Ovary (tissue), 9 donors: ENCODE data around the gene PCYOX1L. TPM values are rescaled to one million over a fixed set of nuclear protein-coding genes. Genes with fewer than 3 reads are reported as not detected.

Source experiments
- DNase-seq, 5 donors: peaks; one replicate each; pipeline ENCODE4 v3.0.0-alpha.2; 2019 to 2020
- H3K27ac ChIP-seq, 2 donors: fragments of 200-600 bp; one replicate each; pipeline versions ENCODE4 v1.5.1 to v1.8.0; 2019 to 2022
- H3K27me3 ChIP-seq: fragments of 200-600 bp; one replicate; pipeline ENCODE4 v1.8.0; 2022
- H3K36me3 ChIP-seq: fragments of 200-600 bp; sonication (generic); one replicate; pipeline ENCODE4 v1.5.1; 2019
- H3K4me1 ChIP-seq: one replicate; pipeline ENCODE4 v1.8.1; 2013; ENCODE audit warnings: mild to moderate bottlenecking, moderate library complexity; ENCODE audit not compliant: insufficient read depth
- H3K4me3 ChIP-seq: fragments of 200-600 bp; sonication (generic); one replicate; pipeline ENCODE4 v1.5.1; 2017
- H3K9me3 ChIP-seq, 2 donors: fragments of 200-600 bp in 1 of 2; sonication (generic) in 1 of 2; one replicate each; pipeline versions ENCODE4 v1.5.1 to v1.8.1; 2013 to 2019; ENCODE audit warnings: mild to moderate bottlenecking in 1 of 2, moderate library complexity in 1 of 2
- EP300 ChIP-seq: sonication (generic); formaldehyde crosslinking; IDR thresholded peaks from one replicate; pipeline ENCODE4 v1.6.1; 2017; ENCODE audit warnings: antibody characterized with exemption
- POLR2A ChIP-seq: fragments of 450-650 bp; IDR thresholded peaks from one replicate; pipeline ENCODE4 v1.6.1; 2017; ENCODE audit warnings: antibody characterized with exemption, mild to moderate bottlenecking, moderate library complexity
- WGBS, 3 donors: extraction: QIAGEN DNeasy Blood & Tissue Kit in 1 of 3; methylation state at CpG; one replicate each; pipeline versions ENCODE4 v1.1.5 to v1.1.7; 2013 to 2017; 5-methylcytosine and 5-hydroxymethylcytosine counted together
- intact Hi-C, 4 donors: fragments of 100-400 bp; cut with DNase I; formaldehyde crosslinking; loops; one replicate each; pipeline versions ENCODE4 v1.11.0 to v1.15.1; 2022 to 2023
- polyA plus RNA-seq, 2 donors: library from polyadenylated mRNA; stranded (reverse); fragments of 200-250 nt in 1 of 2; fragments of 350-450 nt in 1 of 2; fragmentation: Illumina TruSeq in 1 of 2; extraction: RNeasy Lipid Tissue Mini Kit (QIAGEN cat#74804) in 1 of 2; gene quantifications; one replicate each; pipeline ENCODE4 v1.2.3, GENCODE V29; 2013 to 2014
- total RNA-seq, 7 donors: library from RNA; depleted of rRNA in 2 of 7; stranded (reverse); fragments of >200 nt in 2 of 7; fragmentation: NEBNext Ultra II Directional in 3 of 7; extraction: Animal tissue kit (Norgen Biotek cat#: 25700) in 3 of 7; gene quantifications; one replicate each; pipeline versions ENCODE4 v1.1.0 to v1.2.4, GENCODE V29; 2016 to 2023
- TF ChIP-seq, protein P1 (sequence below), 3 donors: fragments of 450-650 bp in 2 of 3; fragments of 200-600 bp in 1 of 3; IDR thresholded peaks; one replicate each; pipeline versions ENCODE4 v1.5.1 to v1.8.0; 2016 to 2022; ENCODE audit warnings: antibody characterized with exemption in 3 of 3, mild to moderate bottlenecking in 1 of 3
- donor health status: DM: no; HTN: no; CAD: no; lungs with moderate emphysema.
- donor health status: DM: no; HTN: no; CAD: no.
- donor health status: Bipolar disorder and iron deficiency.
- donor health status: DM: yes; HTN: yes; CAD: no.
- donor health status: DM: no; HTN: no; CAD: no.
- donor health status: DM: yes; HTN: yes; CAD: no.

The PCYOX1L gene
- total and polyA plus RNA-seq, 9 donors: 5.8 to 15.2 (median 8.8) TPM

DNA sequence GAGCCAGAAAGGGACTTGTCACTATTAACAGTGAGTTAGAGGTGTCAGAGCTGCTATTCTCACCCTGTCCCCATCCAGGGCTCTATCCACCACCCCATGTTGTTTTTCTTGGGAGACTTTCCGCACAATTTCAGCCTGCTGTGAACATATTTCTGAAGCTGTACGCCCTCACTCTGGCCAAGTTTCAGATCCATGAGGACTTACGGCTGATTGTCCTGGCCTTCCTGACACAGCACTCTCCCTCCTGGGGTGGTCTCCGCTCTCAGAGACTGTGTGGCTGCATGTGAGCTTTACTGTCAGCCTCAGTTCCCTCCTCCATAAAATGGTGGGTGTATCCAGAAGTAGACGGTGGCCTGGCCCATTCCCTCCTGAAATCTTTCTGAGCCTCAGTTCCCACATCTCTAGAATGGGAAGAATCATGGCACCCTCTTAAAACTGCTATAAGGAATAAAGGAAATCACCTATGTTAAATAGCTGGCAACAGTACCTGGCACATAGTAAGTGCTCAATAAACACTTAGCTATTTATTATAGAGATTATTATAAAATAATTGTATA is 22.1 kb downstream of the PCYOX1L start:
- no peaks in the 10 kb centered on the region for H3K9me3 ChIP-seq
- peak overlapping the region; percentile 34 to 55 for H3K27ac ChIP-seq
- peaks cover 34% of the 10 kb centered on the region for H3K4me1 ChIP-seq
- no peak for DNase-seq
- WGBS, 3 donors: 60 to 74% (median 65%) methylated on average over 5 of the region's 5 CpGs
- intact Hi-C loops: loop anchor here in 2 of 4 donors (5.0 kb wide), 3 partner anchors 42 to 172 kb away; partner anchors contain the start of gene CSNK1A1 (in 1 of the 2)
- no peak overlapping the region for H3K4me3 ChIP-seq
- H3K27me3 ChIP-seq: no peaks in the 10 kb centered on the region
- H3K36me3 ChIP-seq: no peaks in the 10 kb centered on the region
- TF ChIP-seq EP300: no peak
- TF ChIP-seq POLR2A: no peak
- TF ChIP-seq, protein P1, sequence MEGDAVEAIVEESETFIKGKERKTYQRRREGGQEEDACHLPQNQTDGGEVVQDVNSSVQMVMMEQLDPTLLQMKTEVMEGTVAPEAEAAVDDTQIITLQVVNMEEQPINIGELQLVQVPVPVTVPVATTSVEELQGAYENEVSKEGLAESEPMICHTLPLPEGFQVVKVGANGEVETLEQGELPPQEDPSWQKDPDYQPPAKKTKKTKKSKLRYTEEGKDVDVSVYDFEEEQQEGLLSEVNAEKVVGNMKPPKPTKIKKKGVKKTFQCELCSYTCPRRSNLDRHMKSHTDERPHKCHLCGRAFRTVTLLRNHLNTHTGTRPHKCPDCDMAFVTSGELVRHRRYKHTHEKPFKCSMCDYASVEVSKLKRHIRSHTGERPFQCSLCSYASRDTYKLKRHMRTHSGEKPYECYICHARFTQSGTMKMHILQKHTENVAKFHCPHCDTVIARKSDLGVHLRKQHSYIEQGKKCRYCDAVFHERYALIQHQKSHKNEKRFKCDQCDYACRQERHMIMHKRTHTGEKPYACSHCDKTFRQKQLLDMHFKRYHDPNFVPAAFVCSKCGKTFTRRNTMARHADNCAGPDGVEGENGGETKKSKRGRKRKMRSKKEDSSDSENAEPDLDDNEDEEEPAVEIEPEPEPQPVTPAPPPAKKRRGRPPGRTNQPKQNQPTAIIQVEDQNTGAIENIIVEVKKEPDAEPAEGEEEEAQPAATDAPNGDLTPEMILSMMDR (IDR thresholded peaks at IDR 0.05): no peak

DNA sequence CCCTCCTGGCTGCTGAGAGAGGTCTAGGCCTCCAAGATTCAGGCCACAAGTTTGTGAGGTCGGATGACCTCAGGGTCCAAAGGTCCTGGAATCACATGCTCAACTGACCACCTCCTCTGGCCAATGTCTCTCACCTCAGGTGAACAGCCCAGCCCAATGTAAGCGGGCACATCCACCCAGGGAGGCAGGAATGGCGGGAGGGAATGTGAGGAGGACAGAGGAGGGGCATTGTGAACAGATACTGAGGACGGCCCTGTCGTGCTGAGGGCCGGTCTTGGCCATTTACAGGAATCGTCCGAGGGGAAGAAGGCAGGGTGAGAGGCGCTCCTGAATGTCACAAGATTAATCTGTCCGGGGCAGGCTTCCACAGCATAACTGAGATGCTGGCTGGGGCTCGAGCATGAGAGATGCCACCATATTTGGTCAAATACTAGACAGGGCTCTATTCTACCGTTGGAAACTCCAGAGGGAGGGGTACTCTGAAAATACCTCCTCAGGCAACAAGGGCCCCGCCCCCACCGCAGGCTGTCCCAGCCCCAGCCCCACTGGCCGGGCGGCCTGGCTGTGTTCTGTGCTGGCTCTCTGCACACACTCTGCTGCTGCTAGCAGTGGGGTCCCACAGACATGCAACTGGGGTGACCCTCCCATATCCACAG is 22.7 kb downstream of the PCYOX1L start:
- peaks cover 38% of the 10 kb centered on the region for H3K4me1 ChIP-seq
- peak overlapping the region; percentile 18 to 34 for H3K27ac ChIP-seq
- H3K9me3 ChIP-seq: no peaks in the 10 kb centered on the region
- no peak overlapping the region for H3K4me3 ChIP-seq
- WGBS, 3 donors: 31 to 53% (median 35%) methylated on average over 16 of the region's 16 CpGs
- intact Hi-C loops: loop anchor here in 2 of 4 donors (5.0 kb wide), 3 partner anchors 42 to 172 kb away; partner anchors contain the start of gene CSNK1A1 (in 1 of the 2)
- no peaks in the 10 kb centered on the region for H3K27me3 ChIP-seq
- peak; percentile 27 to 68 (median 57) for DNase-seq
- H3K36me3 ChIP-seq: no peaks in the 10 kb centered on the region
- peak; percentile 54 for TF ChIP-seq EP300
- TF ChIP-seq, protein P1 (IDR thresholded peaks at IDR 0.05): no peak

DNA sequence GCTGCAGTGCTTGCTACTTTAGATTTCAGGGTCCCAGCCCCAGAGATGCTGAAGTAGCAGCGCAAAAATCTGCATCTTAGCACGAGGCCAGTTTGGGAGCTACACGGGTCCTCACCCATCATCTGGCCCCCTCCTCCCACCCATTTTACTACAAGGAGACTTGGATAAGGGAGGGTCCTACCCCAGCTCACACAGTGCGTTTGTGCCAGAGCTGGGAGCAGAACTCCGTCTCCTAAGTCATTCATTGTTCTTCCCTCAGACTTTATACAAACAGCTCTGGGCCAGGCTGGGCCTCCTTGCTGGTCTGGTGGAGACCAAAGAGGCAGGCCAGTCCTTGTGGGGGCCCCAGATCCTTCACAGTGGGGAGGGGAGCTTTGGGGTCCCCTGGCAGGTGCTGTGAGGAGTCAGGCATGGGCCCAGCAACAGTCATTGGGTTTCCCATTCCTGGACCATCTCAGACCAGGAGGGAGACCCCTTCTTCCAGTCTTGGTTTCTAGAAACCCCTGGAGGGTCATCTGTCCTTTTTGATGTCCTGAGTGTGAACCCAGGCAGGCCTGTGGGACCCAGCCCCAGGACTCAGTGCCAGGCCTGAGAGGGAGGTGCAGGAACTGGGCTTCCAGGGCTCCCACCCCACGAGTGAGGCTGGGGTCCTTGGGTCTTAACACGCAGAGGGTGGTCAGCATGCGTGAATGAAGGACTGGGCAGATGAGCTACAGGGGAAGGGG is 23.6 kb downstream of the PCYOX1L start:
- Histone ChIP-seq H3K36me3 (no peaks in the 10 kb centered on the region), H3K27ac (peak overlapping the region in 1 of 2 donors; percentile 13), H3K9me3 (no peaks in the 10 kb centered on the region), H3K4me1 (peaks cover 46% of the 10 kb centered on the region), H3K4me3 (no peak overlapping the region), H3K27me3 (no peaks in the 10 kb centered on the region)
- WGBS, 3 donors: 32 to 49% (median 43%) methylated on average over 8 of the region's 8 CpGs
- TF ChIP-seq EP300 (no peak), POLR2A (no peak)
- TF ChIP-seq, protein P1 (IDR thresholded peaks at IDR 0.05): no peak
- no peak for DNase-seq
- intact Hi-C loops: loop anchor here in 2 of 4 donors (5.0 kb wide), 3 partner anchors 41 to 171 kb away; partner anchors contain the start of gene CSNK1A1 (in 1 of the 2)

DNA sequence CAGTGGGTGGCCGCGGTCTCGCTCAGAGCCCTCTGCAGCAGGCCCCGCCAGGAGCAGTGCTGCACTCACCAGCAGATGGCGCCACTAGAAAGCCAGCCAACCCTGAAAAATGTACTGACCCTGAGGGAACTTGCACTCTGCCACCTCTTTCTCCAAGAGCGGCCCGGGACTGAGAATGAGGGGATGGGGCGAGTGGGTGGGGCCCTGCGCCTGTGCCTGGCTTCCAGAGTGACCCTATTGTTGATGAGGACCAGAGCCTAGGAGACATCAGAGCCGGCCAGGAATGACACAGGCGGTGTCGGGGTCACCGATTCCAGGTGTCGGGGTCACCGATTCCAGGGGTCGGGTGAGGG is 24.1 kb downstream of the PCYOX1L start:
- Histone ChIP-seq H3K36me3 (no peaks in the 10 kb centered on the region), H3K4me3 (peak overlapping the region; percentile 13), H3K27ac (peak overlapping the region in 1 of 2 donors; percentile 58), H3K9me3 (no peaks in the 10 kb centered on the region), H3K27me3 (no peaks in the 10 kb centered on the region), H3K4me1 (peaks cover 48% of the 10 kb centered on the region)
- DNase-seq: peak; percentile 78 to 91 (median 89)
- WGBS, 3 donors: 16 to 28% (median 18%) methylated on average over 15 to 16 of the region's 16 CpGs
- intact Hi-C loops: loop anchor here (2.0 to 5.0 kb wide), 4 partner anchors 40 to 170 kb away; partner anchors contain the start of gene CSNK1A1 (in 1 of the 4)
- TF ChIP-seq, protein P1 (IDR thresholded peaks at IDR 0.05): peak; percentile 70 to 94 (median 91)
- no peak for TF ChIP-seq POLR2A
